ENCODE measurements around the gene IL17C.

Gene IL17C

DNA sequence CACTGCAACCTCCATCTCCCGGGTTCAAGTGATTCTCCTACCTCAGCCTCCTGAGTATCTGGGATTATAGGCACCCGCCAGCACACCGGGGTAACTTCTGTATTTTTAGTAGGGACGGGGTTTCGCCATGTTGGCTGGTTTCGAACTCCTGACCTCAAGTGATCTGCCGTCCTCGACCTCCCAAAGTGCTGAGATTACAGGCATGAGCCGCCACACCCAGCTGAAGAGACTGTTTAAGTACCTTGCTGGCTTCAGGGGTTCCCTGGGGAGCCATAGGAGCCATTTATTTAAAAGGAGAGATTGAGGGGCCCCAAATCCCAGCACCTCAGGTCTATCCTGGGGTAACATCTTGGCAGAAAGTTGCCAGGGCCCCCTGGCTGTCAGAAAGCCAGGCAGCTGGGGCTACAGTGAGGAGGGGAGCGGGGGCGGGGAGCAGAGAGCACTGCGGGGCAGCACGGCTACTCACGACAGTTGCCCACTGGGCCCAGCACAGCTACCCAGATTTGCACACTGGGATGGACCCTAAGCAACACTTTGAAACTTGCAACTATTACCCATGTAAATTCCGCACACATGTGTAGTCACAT is 46.3 kb downstream of the IL17C start:
- Mint-ChIP-seq H3K9me3 (no peaks in the 10 kb centered on the region), H3K4me1 (peaks cover 39% of the 10 kb centered on the region), H3K4me3 (peak overlapping the region; percentile 68), H3K27ac (no peak overlapping the region), H3K27me3 (no peaks in the 10 kb centered on the region), H3K36me3 (ENCODE audit: low read depth) (no peaks in the 10 kb centered on the region)
- no peak for DNase-seq
- ATAC-seq, result no peak

DNA sequence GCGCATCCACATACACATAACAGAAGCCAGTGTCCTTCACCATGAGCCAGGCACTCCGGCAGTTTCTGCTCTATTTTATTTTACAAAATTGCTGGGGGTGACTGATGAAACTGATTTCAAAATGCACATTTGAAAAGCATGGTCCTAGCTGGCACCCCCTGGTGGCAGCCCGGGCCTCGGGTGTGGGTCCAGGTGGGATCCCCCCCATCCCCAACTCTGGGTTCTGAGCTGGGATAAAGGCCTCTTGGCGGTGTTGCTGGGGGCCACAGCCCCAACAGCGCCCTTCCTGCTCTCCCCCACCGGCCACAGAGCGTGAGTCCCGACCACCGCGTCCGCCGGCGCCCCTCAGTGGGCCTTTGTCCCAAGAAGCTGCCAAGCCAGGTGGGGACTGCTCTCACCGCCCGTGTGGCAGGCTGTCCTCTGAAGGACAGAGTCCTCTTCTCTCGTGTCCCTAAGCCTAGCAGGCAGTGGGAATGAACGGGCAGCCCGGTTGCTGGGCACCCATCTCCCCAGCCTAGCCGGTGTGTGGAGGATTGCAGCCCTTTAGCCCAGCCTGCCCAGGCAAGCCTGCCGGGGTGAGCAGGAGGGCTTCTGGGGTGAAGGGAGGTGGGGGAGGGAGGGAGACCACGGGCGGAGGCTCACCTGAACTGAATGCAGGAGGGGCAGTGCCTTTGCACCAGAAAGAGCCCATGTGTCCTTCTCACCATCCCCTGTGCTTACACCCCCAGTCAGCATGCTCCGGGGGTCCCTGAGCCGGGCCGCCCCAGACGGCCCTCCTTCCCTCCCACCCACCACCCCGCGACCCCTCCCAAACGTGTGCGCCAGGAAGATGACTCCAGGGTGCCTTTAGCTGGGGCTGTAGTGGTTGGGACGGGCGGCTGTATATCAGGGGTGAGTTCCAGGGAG is 47.0 kb downstream of the IL17C start:
- DNase-seq (peak; percentile 77), ATAC-seq (peak; percentile 13)
- Mint-ChIP-seq H3K9me3 (no peaks in the 10 kb centered on the region), H3K27me3 (no peaks in the 10 kb centered on the region), H3K36me3 (ENCODE audit: low read depth) (no peaks in the 10 kb centered on the region), H3K4me1 (peaks cover 40% of the 10 kb centered on the region), H3K27ac (no peak overlapping the region), H3K4me3 (peak overlapping the region; percentile 68)

DNA sequence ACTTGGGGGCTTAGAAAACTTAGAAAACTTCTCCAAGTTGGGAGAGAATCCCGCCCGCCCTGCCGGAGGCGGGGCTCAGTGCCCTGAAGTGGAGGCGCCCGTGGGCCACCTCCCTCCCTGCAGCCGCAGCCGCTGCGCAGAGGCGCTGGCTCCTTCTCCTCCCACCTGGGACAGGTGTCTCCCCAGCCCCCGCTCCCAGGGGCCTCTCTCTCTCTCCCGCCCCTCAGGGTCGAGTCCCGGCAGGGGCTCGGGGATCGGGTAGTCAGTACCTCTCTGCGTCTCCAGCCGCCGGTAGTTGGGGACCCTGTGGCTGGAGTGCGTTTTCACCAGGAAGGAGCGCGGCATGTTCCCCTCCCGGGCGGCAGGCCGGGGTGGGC is 47.7 kb downstream of the IL17C start:
- Mint-ChIP-seq H3K27ac (no peak overlapping the region), H3K4me1 (peaks cover 42% of the 10 kb centered on the region), H3K27me3 (no peaks in the 10 kb centered on the region), H3K9me3 (no peaks in the 10 kb centered on the region), H3K36me3 (ENCODE audit: low read depth) (no peaks in the 10 kb centered on the region), H3K4me3 (peak overlapping the region; percentile 68)
- DNase-seq (peak; percentile 45), ATAC-seq (peak; percentile 12)

GRCh38 chr16:88686439-88687253 is 48.3 kb downstream of the IL17C start, which contains the start of gene SNAI3:
SNAI3 (minus strand) TSS chr16:88686507; CDS start chr16:88686406, 101 bp downstream.
- Mint-ChIP-seq H3K27ac (no peak within 1 kb of the TSS), H3K36me3 (ENCODE audit: low read depth) (no peaks in the 10 kb centered on the region), H3K4me1 (peaks cover 41% of the 10 kb centered on the region), H3K27me3 (no peaks in the 10 kb centered on the region), H3K9me3 (no peaks in the 10 kb centered on the region), H3K4me3 (peak within 1 kb of the TSS; percentile 68)
- DNase-seq, result peak; percentile 92
- peak; percentile 80 for ATAC-seq

GRCh38 chr16:88687254-88687576 is 48.8 kb downstream of the IL17C start:
- H3K4me3 Mint-ChIP-seq, result no peak overlapping the region
- no peak for DNase-seq
- no peaks in the 10 kb centered on the region for H3K9me3 Mint-ChIP-seq
- H3K4me1 Mint-ChIP-seq, result peaks cover 41% of the 10 kb centered on the region
- H3K27ac Mint-ChIP-seq, result no peak overlapping the region
- no peak for ATAC-seq
- H3K27me3 Mint-ChIP-seq, result no peaks in the 10 kb centered on the region
- H3K36me3 Mint-ChIP-seq (ENCODE audit: low read depth), result no peaks in the 10 kb centered on the region

DNA sequence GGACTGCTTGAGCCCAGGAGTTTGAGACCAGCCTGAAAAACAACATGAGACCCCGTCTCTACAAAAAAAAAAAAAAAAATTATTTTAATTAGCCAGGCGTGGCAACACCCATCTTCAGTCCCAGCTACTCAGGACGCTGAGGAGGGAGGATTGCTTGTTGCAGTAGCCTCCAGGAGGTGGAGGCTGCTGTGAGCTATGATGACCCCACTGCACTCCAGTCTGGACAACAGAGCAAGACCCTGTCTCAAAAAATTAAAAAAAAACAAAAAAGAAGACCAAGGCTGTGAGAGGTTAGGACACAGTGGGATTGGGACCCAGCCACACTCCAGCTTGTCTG is 49.3 kb downstream of the IL17C start:
- no peaks in the 10 kb centered on the region for H3K9me3 Mint-ChIP-seq
- H3K4me1 Mint-ChIP-seq, result peaks cover 42% of the 10 kb centered on the region
- H3K27me3 Mint-ChIP-seq, result no peaks in the 10 kb centered on the region
- no peaks in the 10 kb centered on the region for H3K36me3 Mint-ChIP-seq (ENCODE audit: low read depth)
- no peak for ATAC-seq
- no peak overlapping the region for H3K4me3 Mint-ChIP-seq
- DNase-seq, result no peak
- H3K27ac Mint-ChIP-seq, result no peak overlapping the region

DNA sequence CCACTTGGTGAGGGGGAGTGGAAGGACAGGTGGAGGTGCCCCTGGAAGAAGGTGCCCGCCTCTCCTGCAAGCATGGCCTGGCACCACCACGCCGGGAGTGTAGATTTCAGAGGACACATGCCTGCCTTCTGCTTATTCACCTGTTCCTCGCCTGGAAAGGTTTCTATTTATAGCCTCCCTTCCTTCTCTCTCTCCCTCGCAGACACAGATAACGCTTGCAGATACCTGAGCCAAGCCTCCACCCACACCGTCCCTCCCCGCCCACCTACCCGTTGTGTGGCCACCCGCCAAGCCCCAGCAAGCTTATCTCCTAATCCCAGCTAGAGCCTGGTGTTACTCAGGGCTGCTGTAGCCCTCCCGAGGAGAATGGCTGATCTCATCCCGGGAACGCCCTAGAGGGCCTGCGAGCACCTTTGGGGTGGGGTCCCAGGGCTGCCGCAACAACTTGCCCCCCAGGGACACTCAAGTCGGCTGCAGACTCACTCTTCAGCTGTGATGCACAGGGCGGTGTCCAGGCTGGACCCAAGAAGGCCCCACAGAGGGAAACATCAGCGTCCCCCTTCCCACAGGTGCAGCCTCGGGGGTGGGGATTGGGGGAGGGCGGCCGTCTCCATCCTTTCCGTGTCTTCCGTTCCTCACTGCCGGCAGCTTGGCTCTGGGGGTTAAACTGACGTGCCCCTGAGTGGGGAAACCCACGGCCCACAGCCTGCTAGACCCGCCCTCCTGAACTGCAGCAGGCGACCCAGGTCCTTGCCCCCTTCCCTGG is 49.8 kb downstream of the IL17C start:
- H3K4me1 Mint-ChIP-seq, result peaks cover 44% of the 10 kb centered on the region
- H3K4me3 Mint-ChIP-seq, result no peak overlapping the region
- H3K27ac Mint-ChIP-seq, result no peak overlapping the region
- H3K9me3 Mint-ChIP-seq, result no peaks in the 10 kb centered on the region
- DNase-seq (no peak), ATAC-seq (no peak)
- no peaks in the 10 kb centered on the region for H3K36me3 Mint-ChIP-seq (ENCODE audit: low read depth)
- H3K27me3 Mint-ChIP-seq, result no peaks in the 10 kb centered on the region

Data from activated naive CD8-positive, alpha-beta T cell treated with anti-CD3 and anti-CD28 coated beads, Interleukin-2, amount 50 U/mL, for 24 hours (primary cell).